HG02759 (cell line): Measurements from ENCODE around the gene TMOD4.

Experiments
- ATAC-seq: cut with Tn5 transposase; IDR thresholded peaks from one replicate; pipeline ENCODE4 v1.9.1; 2021; ENCODE audit warnings: mild to moderate bottlenecking, moderate library complexity; ENCODE audit not compliant: unreplicated experiment

The TMOD4 gene

DNA sequence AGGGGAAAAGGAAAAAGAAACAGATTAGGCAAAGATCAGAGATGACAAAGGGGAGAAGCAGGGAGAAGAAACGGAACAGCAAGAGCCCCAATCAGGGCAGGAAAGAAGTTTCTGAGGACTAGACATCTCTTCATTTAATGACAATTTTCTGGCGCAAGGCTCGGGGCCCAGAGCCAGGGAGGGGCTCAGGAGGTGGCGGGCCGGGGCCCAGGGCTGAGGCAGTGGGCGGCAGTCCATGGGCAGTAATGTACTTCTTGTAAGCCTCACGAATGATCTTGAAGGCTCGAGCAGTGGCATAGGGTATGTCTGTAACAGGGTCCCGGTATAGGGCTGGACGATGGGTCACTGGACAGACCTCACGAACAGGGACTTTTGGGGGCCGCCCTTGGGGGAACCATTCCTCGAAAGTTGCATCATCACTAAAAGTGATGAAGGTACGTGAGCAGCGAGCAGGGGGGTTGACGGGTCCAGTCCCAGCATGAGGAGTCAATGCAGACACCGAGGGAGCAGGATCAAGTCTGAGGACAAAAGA lies 799 bp upstream of the TMOD4 start:
- no peak for ATAC-seq

DNA sequence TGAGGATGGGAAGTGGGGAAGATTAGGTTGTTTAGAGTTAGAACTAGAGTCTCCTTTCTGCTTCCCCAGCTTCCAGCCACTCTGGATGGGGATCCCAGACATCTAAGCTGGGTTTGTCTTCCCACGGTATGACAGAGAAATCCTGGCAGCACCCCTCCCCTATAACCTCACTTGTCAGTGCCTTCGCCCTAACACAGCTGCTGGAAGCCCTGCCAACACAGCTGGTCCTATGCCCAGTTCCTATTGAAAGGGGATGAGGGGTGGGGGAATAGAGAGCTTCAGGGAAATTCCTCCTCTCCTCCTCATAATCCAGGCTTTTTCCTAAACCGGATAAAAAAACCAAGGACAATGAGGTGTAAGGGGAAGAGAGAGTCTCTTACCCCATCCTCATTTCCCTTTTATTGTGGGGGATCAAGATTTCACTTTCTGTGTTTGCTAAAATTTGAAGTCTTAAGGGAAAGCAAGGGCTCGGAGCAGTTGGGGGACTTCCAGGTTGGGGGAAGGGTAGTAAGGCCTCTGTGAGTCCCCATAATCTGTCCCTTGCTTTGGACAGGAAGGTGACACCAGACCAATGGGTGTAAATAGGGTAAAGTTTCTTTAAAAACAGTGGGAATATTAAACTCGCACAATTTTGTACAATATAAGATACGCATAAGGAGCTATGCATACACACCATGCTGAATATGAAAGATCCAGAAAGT lies 590 bp downstream of the TMOD4 start:
- ATAC-seq, result no peak

DNA sequence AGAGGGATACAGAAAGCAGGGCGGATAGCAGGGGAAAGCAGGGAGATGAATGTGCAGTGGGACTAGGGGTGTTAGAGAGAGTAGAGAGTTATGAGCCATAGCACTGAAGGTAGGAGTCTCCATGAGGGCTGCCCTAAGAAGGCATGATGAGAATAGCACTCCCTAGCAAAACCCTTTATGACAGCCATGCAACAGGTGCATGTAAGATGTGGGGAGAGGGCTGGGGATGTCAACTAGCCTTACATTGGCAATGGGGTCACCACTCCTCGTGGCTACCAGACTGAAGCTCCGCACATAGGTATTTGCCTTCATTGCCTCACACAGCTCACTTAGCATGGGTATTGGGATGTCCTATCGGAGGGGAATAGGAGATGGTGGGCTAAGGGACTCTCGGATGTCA lies 4.6 kb downstream of the TMOD4 start:
- no peak for ATAC-seq

DNA sequence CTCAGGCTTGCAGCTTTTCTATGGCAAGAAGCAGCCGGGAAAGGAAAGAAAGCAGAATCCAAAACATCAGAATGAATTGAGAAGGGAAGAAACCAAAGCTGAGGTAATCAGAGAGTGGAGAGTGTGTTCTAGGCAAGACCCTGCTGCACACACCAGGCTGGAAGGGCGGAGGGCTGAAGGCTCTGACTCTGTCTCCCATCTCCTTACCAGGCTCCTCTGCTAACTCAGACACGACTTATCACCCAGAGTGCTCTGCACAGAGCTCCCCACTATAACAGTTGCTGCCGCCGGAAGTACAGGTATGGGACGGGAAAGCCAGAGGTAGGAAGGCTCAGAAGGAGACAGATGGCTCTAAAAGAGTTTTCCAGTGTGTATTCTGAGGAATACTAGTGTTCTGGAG lies 8.7 kb downstream of the TMOD4 start:
- ATAC-seq, result no peak

GRCh38 chr1:151166505-151166956 lies 9.2 kb downstream of the TMOD4 start:
- ATAC-seq, result no peak

DNA sequence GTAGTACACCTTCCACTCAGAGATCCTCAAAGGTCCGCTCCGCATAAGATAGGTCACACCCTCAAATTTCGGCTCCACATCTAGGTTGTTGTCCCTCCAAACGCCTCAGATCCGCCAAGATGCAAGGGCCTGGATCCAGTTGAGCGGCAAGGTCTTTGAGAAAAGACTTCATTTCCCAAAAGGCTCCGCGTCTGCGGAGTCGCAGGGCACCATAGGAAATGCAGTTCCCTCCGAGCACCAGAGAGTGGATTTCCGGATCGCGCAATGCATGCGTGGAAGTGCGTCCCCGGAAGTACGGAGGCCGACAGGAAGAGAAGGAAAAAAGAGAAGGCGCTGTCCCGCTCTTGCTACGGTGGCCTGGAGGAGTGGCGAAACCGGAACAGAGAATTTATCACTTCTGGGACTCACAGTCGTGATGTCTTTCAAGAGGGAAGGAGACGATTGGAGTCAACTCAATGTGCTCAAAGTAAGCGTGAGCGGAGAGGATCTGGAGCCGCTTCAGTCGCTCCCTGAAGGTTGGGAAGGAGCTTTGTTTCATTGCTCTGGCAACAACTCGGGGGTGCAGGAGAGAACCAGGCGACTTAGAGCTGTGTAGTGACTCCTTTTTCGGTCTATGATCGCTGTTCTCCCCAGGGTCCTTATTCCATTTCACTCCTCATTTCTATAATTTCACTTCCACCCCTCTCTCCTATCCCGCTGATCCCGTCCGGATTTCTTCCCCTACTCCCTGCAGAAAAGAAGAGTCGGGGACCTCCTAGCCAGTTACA lies 9.9 kb downstream of the TMOD4 start, which contains the start of the genes LYSMD1 and SCNM1:
LYSMD1 (minus strand) TSS at position 165 of the 767 bp plus-strand sequence. CDS start 644 bp downstream, outside the sequence.
SCNM1 (plus strand) TSS at position 407 of the 767 bp plus-strand sequence; CDS start at position 416, 9 bp downstream.
- peak; percentile 90 for ATAC-seq

DNA sequence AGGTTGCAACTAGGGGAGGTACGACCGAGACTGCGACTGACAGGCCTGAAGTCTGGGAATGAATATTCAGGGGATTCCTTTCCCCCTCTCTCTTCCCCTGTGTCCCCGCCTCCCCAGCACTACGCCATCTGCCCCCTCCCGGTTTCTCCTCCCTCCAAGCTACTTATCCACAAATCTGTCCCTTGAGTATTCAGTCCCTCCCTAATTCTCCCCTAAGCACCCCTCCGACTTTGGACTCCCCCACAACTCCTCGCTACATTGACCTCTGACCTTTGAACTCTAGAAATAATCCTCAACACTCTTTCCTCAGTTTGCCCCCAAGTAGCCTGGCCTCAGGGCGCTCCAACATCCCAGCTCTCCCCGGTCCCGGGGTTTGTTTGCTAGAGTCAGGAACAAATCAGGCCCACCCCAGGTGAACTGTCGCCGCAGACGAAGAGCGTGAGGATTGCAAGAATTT lies 10.5 kb downstream of the TMOD4 start:
- peak; percentile 3 for ATAC-seq

DNA sequence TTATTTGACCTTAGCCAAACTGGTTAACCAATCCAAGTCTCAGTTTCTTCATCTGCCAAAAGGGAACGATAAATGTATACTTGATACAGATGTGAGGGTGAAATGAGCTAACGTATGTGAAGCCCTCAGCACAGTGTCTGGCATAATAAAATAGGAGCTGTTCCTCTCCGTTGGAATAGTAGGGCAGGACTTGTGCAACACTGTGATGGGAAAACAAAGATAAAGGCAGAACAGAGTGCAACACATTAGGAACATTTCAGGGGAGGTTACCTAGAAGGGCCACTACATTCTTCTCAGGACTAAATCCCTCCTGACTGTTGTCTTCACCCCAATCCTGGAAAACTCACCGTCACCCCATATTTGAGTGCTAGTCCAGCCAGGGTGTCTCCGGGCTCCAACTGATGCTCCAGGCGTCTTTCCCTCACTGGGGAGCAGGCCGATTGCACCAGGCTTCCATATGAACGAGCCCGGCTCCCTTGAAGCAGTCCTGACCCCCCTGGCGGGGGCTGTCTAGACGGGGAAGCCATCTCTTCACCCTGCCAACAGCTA lies 11.0 kb downstream of the TMOD4 start:
- peak; percentile 6 for ATAC-seq

GRCh38 chr1:151159373-151159772 lies 16.4 kb downstream of the TMOD4 start:
- ATAC-seq, result no peak

DNA sequence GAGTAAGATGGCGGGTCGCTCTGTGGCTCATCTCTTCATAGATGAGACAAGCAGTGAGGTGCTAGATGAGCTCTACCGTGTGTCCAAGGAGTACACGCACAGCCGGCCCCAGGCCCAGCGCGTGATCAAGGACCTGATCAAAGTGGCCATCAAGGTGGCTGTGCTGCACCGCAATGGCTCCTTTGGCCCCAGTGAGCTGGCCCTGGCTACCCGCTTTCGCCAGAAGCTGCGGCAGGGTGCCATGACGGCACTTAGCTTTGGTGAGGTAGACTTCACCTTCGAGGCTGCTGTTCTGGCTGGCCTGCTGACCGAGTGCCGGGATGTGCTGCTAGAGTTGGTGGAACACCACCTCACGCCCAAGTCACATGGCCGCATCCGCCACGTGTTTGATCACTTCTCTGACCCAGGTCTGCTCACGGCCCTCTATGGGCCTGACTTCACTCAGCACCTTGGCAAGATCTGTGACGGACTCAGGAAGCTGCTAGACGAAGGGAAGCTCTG lies 17.0 kb downstream of the TMOD4 start:
- no peak for ATAC-seq

GRCh38 chr1:151158326-151158725 lies 17.5 kb downstream of the TMOD4 start:
- no peak for ATAC-seq

DNA sequence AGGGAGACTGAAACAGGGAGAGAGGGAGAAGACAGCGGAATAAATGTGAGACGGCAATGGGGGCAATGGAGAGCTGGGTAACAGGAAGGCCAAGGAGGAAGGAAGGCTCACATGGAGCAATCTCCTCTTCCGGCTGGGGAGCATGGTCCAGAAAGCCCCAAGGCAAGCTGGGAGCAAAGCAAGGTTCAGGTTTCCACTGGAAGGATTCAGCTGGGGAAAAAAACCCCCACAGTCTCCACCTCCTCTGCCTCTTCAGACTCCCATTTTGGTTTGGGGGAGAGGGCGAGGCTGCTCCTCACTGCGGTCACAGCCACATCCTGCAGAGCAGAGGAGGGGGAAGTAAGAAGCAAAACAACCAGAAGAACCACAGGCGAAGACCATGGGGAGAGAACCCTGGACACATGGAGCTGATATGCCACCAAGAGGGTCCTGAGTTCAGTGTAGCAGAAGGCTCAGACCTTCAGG lies 18.7 kb downstream of the TMOD4 start:
- no peak for ATAC-seq

DNA sequence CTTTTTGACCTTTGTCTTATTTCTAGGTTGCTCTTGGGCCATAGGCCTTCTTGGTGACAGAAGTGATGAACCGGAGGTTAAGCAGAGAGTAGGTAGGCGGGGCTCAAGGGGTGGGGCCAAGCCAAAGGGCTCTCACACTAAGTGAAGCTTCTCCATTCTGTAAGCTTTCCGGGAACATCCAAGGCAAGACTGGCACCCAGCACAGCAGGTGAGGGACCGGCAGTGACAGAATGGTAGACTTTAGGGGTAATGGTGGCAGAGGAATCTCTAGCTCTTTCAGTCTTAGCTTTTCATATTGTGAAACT lies 19.3 kb downstream of the TMOD4 start, which contains the start of gene TNFAIP8L2:
TNFAIP8L2 (plus strand) TSS at position 135 of the 305 bp plus-strand sequence. CDS start 2,049 bp downstream, outside the sequence.
- peak; percentile 78 for ATAC-seq

DNA sequence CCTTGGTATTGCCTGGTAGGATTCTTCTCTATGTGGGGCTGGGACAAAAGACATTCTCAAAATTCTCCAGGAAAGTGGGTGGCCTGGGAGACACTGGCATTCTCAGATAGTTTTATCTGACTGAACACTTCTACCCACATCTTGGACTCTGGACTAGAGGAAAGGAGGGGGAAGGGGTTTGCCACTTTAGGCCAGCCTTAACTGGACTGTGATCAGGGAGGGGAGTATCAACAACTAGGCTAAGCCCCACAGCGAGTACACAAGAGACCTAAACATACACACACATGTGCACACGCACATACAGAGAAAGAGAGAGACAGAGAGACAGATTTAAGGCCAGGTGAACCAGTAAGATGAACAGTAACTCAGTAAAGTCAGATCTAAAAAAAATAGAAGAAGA lies 28.1 kb downstream of the TMOD4 start:
- no peak for ATAC-seq

- ATAC-seq, result no peak
Measured at GRCh38 chr1:151147132-151147503, 28.7 kb downstream of the TMOD4 start.

GRCh38 chr1:151146412-151147131 lies 29.2 kb downstream of the TMOD4 start, which contains the start of gene SEMA6C:
Gene SEMA6C, minus strand, starts transcription at chr1:151146631. Its CDS starts 4,010 bp downstream, at chr1:151142621.
- ATAC-seq, result peak; percentile 99

GRCh38 chr1:151146072-151146411 lies 29.7 kb downstream of the TMOD4 start:
- no peak for ATAC-seq

GRCh38 chr1:151145304-151146071 lies 30.3 kb downstream of the TMOD4 start:
- ATAC-seq, result no peak

DNA sequence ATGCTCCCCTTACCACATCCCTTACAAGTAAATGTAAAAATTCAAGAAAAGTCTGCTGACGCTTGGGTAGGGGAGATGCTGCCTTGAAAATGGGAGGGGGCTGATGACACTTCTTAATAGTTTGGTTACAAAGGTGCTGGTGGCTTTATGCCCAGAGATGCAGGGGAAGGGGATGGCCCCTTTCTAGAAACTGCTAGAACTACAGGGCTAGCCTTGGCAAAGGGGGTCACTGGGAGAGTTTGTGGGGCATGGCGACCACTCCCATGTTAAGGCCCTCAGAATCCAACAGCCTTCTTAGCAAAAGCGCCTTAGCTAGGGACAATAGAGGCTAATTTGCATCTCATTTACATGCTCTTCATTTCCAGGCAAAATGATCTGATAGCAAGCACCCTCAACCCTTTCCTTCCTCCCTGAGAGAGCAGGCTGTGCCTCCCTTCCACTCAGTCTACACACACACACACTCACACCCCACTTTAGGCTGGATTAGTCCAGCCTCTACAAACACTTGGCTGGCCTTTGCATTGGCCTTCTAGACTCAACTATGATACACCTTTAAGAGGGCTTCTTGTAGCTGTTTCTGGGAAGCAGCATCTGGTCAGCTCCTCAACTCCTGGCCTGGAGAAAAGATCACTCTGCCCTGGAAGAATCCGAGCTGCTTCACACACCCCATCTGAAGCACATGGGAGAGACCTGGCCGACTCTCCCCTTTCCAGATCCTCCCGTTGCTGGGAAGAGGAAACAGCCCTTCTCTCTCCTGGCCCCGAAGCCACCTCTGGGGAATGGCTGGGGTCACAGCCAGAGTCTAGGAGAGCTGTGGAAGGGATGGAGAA lies 31.1 kb downstream of the TMOD4 start:
- ATAC-seq, result no peak
